Gastrocnemius medialis (tissue), 4 donors: ENCODE measurements around the gene UROC1. TPM values are rescaled to one million over a fixed set of nuclear protein-coding genes. Genes with fewer than 3 reads are reported as not detected.

Experiments
- ATAC-seq, 2 donors: fragments of 150-250 bp; one replicate each; pipeline ENCODE4 v1.9.1; 2016
- DNase-seq, 2 donors: peaks; one replicate each; pipeline ENCODE4 v3.0.0-alpha.2; 2019
- H3K27ac ChIP-seq, 4 donors: fragments of 200-600 bp; sonication (generic); 1 replicate in 1 of 4; 2 replicates in 3 of 4; pipeline ENCODE4 v1.5.1; 2016 to 2018; ENCODE audit warnings: mild to moderate bottlenecking in 2 of 4, moderate library complexity in 1 of 4
- H3K27me3 ChIP-seq, 3 donors: fragments of 200-600 bp; sonication (generic) in 2 of 3; 1 replicate in 1 of 3; 2 replicates in 2 of 3; pipeline versions ENCODE4 v1.5.1 to v1.6.0; 2016 to 2019; ENCODE audit warnings: mild to moderate bottlenecking in 1 of 3, moderate library complexity in 1 of 3
- H3K36me3 ChIP-seq, 2 donors: fragments of 200-600 bp; sonication (generic) in 1 of 2; one replicate each; pipeline ENCODE4 v1.5.1; 2017 to 2018
- H3K4me1 ChIP-seq, 2 donors: fragments of 200-600 bp; sonication (generic) in 1 of 2; one replicate each; pipeline ENCODE4 v1.5.1; 2016 to 2017; ENCODE audit warnings: mild to moderate bottlenecking in 2 of 2
- H3K4me3 ChIP-seq, 4 donors: fragments of 200-600 bp; sonication (generic) in 3 of 4; 1 replicate in 1 of 4; 2 replicates in 3 of 4; pipeline ENCODE4 v1.5.1; 2016 to 2019; ENCODE audit warnings: mild to moderate bottlenecking in 2 of 4
- H3K9me3 ChIP-seq, 3 donors: fragments of 200-600 bp; sonication (generic) in 2 of 3; 1 replicate in 1 of 3; 2 replicates in 2 of 3; pipeline ENCODE4 v1.5.1; 2016 to 2019
- POLR2A ChIP-seq, 2 donors: fragments of 450-650 bp; IDR thresholded peaks; one replicate each; pipeline ENCODE4 v1.6.1; 2017; ENCODE audit warnings: antibody characterized with exemption in 2 of 2, mild to moderate bottlenecking in 2 of 2, moderate library complexity in 2 of 2
- in situ Hi-C, 4 donors: fragments of 200-750 bp; cut with MboI; loops; one replicate each; pipeline versions ENCODE4 v1.15.0 to v1.8.0; 2017; ENCODE audit warnings: low sequenced_read_pairs in 4 of 4
- intact Hi-C: fragments of 100-400 bp; cut with DNase I; formaldehyde crosslinking; loops from one replicate; pipeline ENCODE4 v1.15.1; 2023; ENCODE audit warnings: low total_unique reads
- total RNA-seq, 4 donors: library from RNA; depleted of rRNA; stranded (reverse); fragments of >200 nt; gene quantifications; one replicate each; pipeline versions ENCODE4 v1.1.0 to v1.2.3, GENCODE V29; 2016
- TF ChIP-seq, protein P1 (sequence below), 5 experiments: fragments of 450-650 bp in 3 of 5; fragments of 200-600 bp in 2 of 5; sonication (generic) in 2 of 5; IDR thresholded peaks in 4 of 5; conservative IDR thresholded peaks in 1 of 5; 1 replicate in 4 of 5; 2 replicates in 1 of 5; pipeline ENCODE4 v1.5.1; 2016 to 2019; ENCODE audit warnings: antibody characterized with exemption in 5 of 5, mild to moderate bottlenecking in 3 of 5, moderate library complexity in 3 of 5

UROC1 gene
- total RNA-seq, 4 donors from 2014 or later, result 0.07 to 0.36 TPM; not detected in 2

DNA sequence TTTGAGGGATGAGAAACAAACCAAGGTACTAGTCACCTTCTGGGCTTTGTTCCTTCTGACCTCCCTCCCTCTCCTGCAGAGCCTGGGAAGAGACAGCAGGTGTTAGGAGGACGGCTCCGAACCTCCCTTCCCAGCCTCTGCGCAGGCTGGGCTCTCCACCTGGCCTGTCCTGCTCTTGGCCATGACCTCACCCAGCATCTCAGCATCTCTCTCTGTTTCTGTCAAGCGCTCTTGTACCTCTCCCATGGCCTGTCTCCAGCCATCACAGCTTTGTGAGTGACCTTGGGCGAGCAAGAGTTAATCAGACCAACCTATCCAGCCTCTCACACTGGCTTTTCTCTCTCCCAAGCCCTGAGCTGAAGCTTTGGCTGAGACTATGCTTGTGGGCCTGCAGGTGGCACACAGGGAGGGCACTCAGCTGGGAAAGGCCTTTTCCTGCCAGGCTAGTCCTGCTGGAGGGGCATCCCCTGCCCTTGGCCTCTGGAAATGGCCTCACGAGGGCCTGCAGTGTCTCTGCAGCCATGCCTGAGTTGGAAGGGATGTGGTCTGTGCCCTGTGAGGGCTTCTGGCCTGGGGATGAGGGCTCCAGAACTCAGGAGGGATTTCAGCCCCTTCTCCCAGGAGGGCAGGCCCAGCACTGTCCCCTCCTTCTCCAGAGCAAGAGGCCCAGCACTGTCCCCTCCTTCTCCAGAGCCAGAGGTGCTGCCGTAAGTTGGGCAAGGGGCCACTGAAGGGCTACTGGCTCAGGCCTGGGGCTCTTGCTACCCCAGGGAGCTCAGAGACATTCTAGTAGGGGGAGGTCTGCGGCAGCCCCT is 8.5 kb upstream of the UROC1 start:
- Histone ChIP-seq H3K9me3 (no peaks in the 10 kb centered on the region), H3K4me3 (no peak overlapping the region), H3K27ac (no peak overlapping the region), H3K27me3 (peaks cover 0 to 8% (median 0%) of the 10 kb centered on the region in 3 donors), H3K4me1 (peaks cover 0 to 7% of the 10 kb centered on the region in 2 donors), H3K36me3 (no peaks in the 10 kb centered on the region)
- TF ChIP-seq POLR2A (IDR thresholded peaks at IDR 0.05), result no peak
- TF ChIP-seq, protein P1, sequence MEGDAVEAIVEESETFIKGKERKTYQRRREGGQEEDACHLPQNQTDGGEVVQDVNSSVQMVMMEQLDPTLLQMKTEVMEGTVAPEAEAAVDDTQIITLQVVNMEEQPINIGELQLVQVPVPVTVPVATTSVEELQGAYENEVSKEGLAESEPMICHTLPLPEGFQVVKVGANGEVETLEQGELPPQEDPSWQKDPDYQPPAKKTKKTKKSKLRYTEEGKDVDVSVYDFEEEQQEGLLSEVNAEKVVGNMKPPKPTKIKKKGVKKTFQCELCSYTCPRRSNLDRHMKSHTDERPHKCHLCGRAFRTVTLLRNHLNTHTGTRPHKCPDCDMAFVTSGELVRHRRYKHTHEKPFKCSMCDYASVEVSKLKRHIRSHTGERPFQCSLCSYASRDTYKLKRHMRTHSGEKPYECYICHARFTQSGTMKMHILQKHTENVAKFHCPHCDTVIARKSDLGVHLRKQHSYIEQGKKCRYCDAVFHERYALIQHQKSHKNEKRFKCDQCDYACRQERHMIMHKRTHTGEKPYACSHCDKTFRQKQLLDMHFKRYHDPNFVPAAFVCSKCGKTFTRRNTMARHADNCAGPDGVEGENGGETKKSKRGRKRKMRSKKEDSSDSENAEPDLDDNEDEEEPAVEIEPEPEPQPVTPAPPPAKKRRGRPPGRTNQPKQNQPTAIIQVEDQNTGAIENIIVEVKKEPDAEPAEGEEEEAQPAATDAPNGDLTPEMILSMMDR (IDR thresholded peaks at IDR 0.05 in 4 of 5, conservative IDR thresholded peaks at IDR 0.05 in 1 of 5), result no peak
- intact Hi-C loops (loop anchor here (10.0 kb wide), 1 partner anchor 929 kb away; no protein-coding TSS in a partner anchor), in situ Hi-C loops (no loop called here)
- no peak for ATAC-seq
- DNase-seq, result no peak

DNA sequence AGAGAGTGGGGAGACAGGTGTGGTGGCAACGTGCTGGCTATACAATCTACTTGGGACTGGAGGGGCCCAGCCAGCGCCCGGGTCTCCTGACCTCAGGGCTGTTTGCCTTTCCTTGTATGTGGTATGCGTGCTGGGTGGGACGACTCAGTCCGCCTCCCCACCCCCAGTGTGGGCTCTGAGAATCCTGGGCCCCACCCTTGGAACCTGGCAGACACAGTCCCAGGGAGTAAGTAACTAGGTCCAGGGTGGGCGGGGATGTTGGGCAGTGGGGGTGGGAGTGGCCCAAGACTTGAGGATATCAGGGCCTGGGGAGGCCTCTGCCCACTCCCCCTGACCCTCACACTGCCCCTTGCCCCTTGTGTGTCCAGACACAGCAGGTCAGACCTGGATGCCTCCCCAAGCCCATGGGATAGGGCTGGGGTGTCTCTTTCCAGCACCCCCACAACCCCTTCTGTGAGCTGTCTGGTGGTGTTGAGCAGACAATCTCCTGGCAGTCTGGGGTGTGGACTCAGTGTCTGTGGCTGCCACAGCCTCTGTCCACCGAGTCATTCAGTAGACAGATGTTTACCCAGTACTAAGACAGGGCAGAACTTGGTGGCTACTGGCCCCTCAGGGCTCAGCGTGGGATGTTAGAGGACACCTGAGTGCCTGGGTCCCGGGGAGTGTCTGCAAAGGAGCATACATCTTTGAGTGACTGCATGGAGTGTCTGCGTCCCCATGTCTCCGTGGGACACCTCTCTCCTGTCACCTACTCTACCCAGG is 7.7 kb upstream of the UROC1 start:
- intact Hi-C loops, result loop anchor here (10.0 kb wide), 1 partner anchor 930 kb away; no protein-coding TSS in a partner anchor
- no peak for DNase-seq
- no peak for TF ChIP-seq POLR2A (IDR thresholded peaks at IDR 0.05)
- TF ChIP-seq, protein P1 (IDR thresholded peaks at IDR 0.05 in 4 of 5, conservative IDR thresholded peaks at IDR 0.05 in 1 of 5), result no peak
- Histone ChIP-seq H3K27ac (no peak overlapping the region), H3K4me1 (peaks cover 0 to 7% of the 10 kb centered on the region in 2 donors), H3K9me3 (no peaks in the 10 kb centered on the region), H3K27me3 (peaks cover 0 to 8% (median 0%) of the 10 kb centered on the region in 3 donors), H3K4me3 (no peak overlapping the region), H3K36me3 (no peaks in the 10 kb centered on the region)
- no peak for ATAC-seq
- in situ Hi-C loops, result no loop called here

DNA sequence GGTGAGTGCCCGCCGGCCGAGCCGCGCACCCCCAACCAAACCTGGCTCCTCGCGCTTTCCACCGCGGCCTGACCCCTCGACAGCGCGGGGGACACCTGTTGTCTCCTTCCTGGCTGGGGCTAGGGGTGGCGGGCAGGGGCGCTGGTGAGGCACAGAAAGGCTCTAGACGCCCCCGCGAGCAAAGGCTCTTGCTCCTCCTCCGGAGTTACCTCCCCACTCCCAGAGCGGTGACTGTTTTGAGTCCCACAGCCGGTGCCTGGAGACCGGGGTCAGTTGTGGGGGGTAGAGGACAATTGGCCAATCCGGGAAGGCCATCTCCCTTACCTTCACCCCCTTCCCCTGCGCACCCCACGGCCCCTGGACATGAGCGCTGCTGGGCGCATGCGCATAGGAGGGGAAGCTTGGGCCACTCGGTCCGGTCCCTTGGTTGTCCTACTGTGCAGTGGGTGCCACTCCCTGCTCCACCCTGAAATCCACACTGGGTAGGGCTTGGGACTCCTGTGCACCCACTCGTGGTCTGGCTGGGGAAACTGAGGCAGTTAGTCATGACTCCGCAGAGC is 6.9 kb upstream of the UROC1 start:
- Histone ChIP-seq H3K4me3 (peak overlapping the region; percentile 38 to 51 (median 44)), H3K9me3 (no peaks in the 10 kb centered on the region), H3K27ac (no peak overlapping the region), H3K27me3 (peaks cover 0 to 8% (median 0%) of the 10 kb centered on the region in 3 donors), H3K4me1 (peaks cover 0 to 7% of the 10 kb centered on the region in 2 donors), H3K36me3 (no peaks in the 10 kb centered on the region)
- TF ChIP-seq, protein P1 (IDR thresholded peaks at IDR 0.05 in 4 of 5, conservative IDR thresholded peaks at IDR 0.05 in 1 of 5), result no peak
- no peak for TF ChIP-seq POLR2A (IDR thresholded peaks at IDR 0.05)
- intact Hi-C loops, result loop anchor here (5.0 to 10.0 kb wide), 2 partner anchors 930 to 1023 kb away; no protein-coding TSS in a partner anchor
- peak in 1 of 2 donors; percentile 6 for ATAC-seq
- DNase-seq, result no peak
- in situ Hi-C loops, result no loop called here

DNA sequence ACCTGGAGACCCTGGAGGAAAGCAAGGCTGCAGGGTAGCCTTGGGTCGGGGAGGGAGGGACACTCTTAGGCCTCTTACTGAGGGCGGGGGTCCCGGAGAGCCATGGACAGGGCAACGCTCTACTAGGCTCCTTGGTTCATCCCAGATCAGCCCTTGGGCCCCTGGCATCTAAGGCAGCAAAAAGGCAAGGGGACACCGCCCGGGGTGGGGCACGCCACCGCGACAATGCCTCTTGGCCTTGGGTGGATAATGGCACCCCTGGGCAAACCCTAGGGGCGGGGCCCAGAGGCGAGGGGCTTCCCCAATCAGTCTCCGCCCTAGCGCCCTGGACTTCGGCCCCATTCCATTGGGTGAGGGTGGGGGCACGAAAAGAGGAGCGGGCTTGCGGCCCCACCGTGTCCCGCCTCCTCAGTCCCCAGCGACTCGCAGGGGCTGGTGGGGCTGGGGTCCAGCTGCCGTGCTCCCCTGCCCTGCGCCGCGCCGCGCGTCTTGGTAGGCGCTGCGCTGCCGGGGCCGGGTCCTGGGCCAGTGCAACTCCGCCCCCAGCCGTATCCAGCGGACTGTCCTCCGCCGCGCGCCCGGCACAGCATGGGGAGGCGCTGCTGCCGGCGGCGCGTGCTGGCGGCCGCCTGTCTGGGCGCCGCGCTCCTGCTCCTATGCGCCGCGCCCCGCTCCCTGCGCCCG is 6.3 kb upstream of the UROC1 start, which contains the start of gene CHST13:
TSS of gene CHST13 (plus strand) at position 411 of the 684 bp plus-strand sequence. CDS start at position 589, 178 bp downstream.
- no peak for TF ChIP-seq POLR2A (IDR thresholded peaks at IDR 0.05)
- TF ChIP-seq, protein P1 (IDR thresholded peaks at IDR 0.05 in 4 of 5, conservative IDR thresholded peaks at IDR 0.05 in 1 of 5), result no peak
- H3K4me3 ChIP-seq, result peak within 1 kb of the TSS; percentile 38 to 51 (median 44)
- peaks cover 0 to 8% (median 0%) of the 10 kb centered on the region in 3 donors for H3K27me3 ChIP-seq
- H3K9me3 ChIP-seq, result no peaks in the 10 kb centered on the region
- no peaks in the 10 kb centered on the region for H3K36me3 ChIP-seq
- DNase-seq (no peak), ATAC-seq (peak; percentile 48 to 60)
- peaks cover 0 to 7% of the 10 kb centered on the region in 2 donors for H3K4me1 ChIP-seq
- H3K27ac ChIP-seq, result no peak within 1 kb of the TSS
- intact Hi-C loops, result loop anchor here (2.0 to 10.0 kb wide), 3 partner anchors 131 to 1023 kb away; partner anchors contain the start of gene TXNRD3
- in situ Hi-C loops, result no loop called here
